AG04450 (cell line): Measurements from ENCODE around the gene METTL25. TPM values are rescaled to one million over a fixed set of nuclear protein-coding genes. Genes with fewer than 3 reads are reported as not detected.

Experiments used
- CTCF ChIA-PET: fragments of 300-600, 350-600 bp; formaldehyde crosslinking; extraction: SDS; loops from one replicate; lab custom pipeline; 2022; ENCODE audit warnings: antibody characterized with exemption, inconsistent platforms; lab: Charles Lee
- POLR2A ChIA-PET: fragments of 350-600 bp; formaldehyde crosslinking; extraction: SDS; loops from one replicate; lab custom pipeline; 2021; ENCODE audit warnings: antibody characterized with exemption, inconsistent platforms; lab: Yijun Ruan, JAX
- DNase-seq: peaks from one replicate; pipeline ENCODE4 v3.0.0-alpha.2; 2011; ENCODE audit warnings: low read depth, low spot score
- H3K27ac ChIP-seq: one replicate; pipeline ENCODE4 v1.5.1; 2012; ENCODE audit warnings: low read depth, low read length, control low read depth
- H3K27me3 ChIP-seq: one replicate; pipeline ENCODE4 v1.6.0; 2012; ENCODE audit warnings: low read length; ENCODE audit not compliant: control insufficient read depth, insufficient read depth
- H3K4me3 ChIP-seq: 2 replicates; pipeline ENCODE4 v1.5.1; 2011; ENCODE audit warnings: mild to moderate bottlenecking, low read depth, low read length, control low read depth
- H3K9me3 ChIP-seq: 2 replicates; pipeline ENCODE4 v1.5.1; 2012; ENCODE audit warnings: low read length; ENCODE audit not compliant: control insufficient read depth, insufficient read depth
- CTCF ChIP-seq: IDR thresholded peaks from 2 replicates; pipeline ENCODE4 v1.5.1; 2011; ENCODE audit warnings: low read depth, low read length, control low read depth, inconsistent platforms
- polyA plus RNA-seq: library from polyadenylated mRNA; depleted of rRNA; stranded (reverse); fragments of >200 nt; gene quantifications from 2 replicates; pipeline ENCODE4 v1.2.3, GENCODE V29; 2011

METTL25 gene
- polyA plus RNA-seq, 1 experiment, result 7.9 TPM

- Histone ChIP-seq H3K27ac (no peak overlapping the region), H3K9me3 (no peaks in the 10 kb centered on the region), H3K27me3 (no peaks in the 10 kb centered on the region), H3K4me3 (no peak overlapping the region)
- ChIA-PET POLR2A (no interaction called here), CTCF (interaction anchor here (1.0 kb wide), 1 partner anchor 78 kb away, joined by 3 read pairs; the partner anchor contains the start of genes CCDC59 and METTL25)
- DNase-seq, result no peak
- TF ChIP-seq CTCF, result no peak
These were observed 78.0 kb downstream of the METTL25 start for GRCh38 chr12:82436354-82436753.

GRCh38 chr12:82437744-82438143 lies 79.4 kb downstream of the METTL25 start:
- DNase-seq, result no peak
- Histone ChIP-seq H3K27ac (no peak overlapping the region), H3K4me3 (no peak overlapping the region), H3K9me3 (no peaks in the 10 kb centered on the region), H3K27me3 (no peaks in the 10 kb centered on the region)
- no peak for TF ChIP-seq CTCF
- POLR2A ChIA-PET, result no interaction called here
- CTCF ChIA-PET, result interaction anchor here (0.7 to 1.0 kb wide), 2 partner anchors 70 to 80 kb away, joined by 3 to 4 read pairs; partner anchors contain the start of genes CCDC59 and METTL25

GRCh38 chr12:82438356-82438755 lies 80.0 kb downstream of the METTL25 start:
- no peak overlapping the region for H3K27ac ChIP-seq
- no peak overlapping the region for H3K4me3 ChIP-seq
- H3K27me3 ChIP-seq, result no peaks in the 10 kb centered on the region
- no peaks in the 10 kb centered on the region for H3K9me3 ChIP-seq
- ChIA-PET CTCF (interaction anchor here (0.7 to 1.0 kb wide), 2 partner anchors 71 to 80 kb away, joined by 3 to 4 read pairs; partner anchors contain the start of genes CCDC59 and METTL25), POLR2A (no interaction called here)
- DNase-seq, result no peak
- no peak for TF ChIP-seq CTCF

- Histone ChIP-seq H3K4me3 (no peak overlapping the region), H3K27ac (no peak overlapping the region), H3K27me3 (no peaks in the 10 kb centered on the region), H3K9me3 (no peaks in the 10 kb centered on the region)
- no peak for TF ChIP-seq CTCF
- DNase-seq, result no peak
- ChIA-PET CTCF (no interaction called here), POLR2A (no interaction called here)
These were observed 82.6 kb downstream of the METTL25 start for GRCh38 chr12:82440885-82441284.

GRCh38 chr12:82448911-82449578 lies 90.7 kb downstream of the METTL25 start:
- DNase-seq, result no peak
- Histone ChIP-seq H3K9me3 (no peaks in the 10 kb centered on the region), H3K4me3 (no peak overlapping the region), H3K27me3 (no peaks in the 10 kb centered on the region), H3K27ac (no peak overlapping the region)
- no peak for TF ChIP-seq CTCF
- ChIA-PET CTCF (interaction anchor here (0.5 kb wide), 1 partner anchor 978 kb away, joined by 3 read pairs; no protein-coding TSS in a partner anchor), POLR2A (no interaction called here)
